Liver (tissue), 9 donors: ENCODE data around the gene NLRP6. TPM values are rescaled to one million over a fixed set of nuclear protein-coding genes. Genes with fewer than 3 reads are reported as not detected.

Experiments used
- DNase-seq: peaks from one replicate; pipeline ENCODE4 v3.0.0-alpha.2; 2017; ENCODE audit warnings: low spot score
- H3K27ac ChIP-seq, 2 donors: one replicate each; pipeline ENCODE4 v1.7.0; 2013; ENCODE audit warnings: inconsistent platforms in 2 of 2, low read length in 2 of 2, control low read depth in 1 of 2, low read depth in 1 of 2, mild to moderate bottlenecking in 1 of 2
- H3K27me3 ChIP-seq, 4 donors: one replicate each; pipeline versions ENCODE4 v1.6.1 to v1.7.0; 2013; ENCODE audit warnings: low read length in 3 of 4, inconsistent platforms in 1 of 4, mild to moderate bottlenecking in 1 of 4, moderate library complexity in 1 of 4; ENCODE audit not compliant: control insufficient read depth in 4 of 4, insufficient read depth in 4 of 4
- H3K36me3 ChIP-seq, 4 donors: one replicate each; pipeline versions ENCODE4 v1.6.1 to v1.7.0; 2013; ENCODE audit warnings: low read length in 3 of 4, mild to moderate bottlenecking in 3 of 4, low read depth in 1 of 4, moderate library complexity in 1 of 4; ENCODE audit not compliant: control insufficient read depth in 4 of 4, insufficient read depth in 3 of 4
- H3K4me1 ChIP-seq, 4 donors: one replicate each; pipeline versions ENCODE4 v1.6.1 to v1.7.0; 2013; ENCODE audit warnings: low read length in 3 of 4, mild to moderate bottlenecking in 3 of 4, moderate library complexity in 1 of 4; ENCODE audit not compliant: control insufficient read depth in 4 of 4, insufficient read depth in 4 of 4
- H3K4me3 ChIP-seq, 3 donors: one replicate each; pipeline versions ENCODE4 v1.6.1 to v1.7.0; 2013; ENCODE audit warnings: low read length in 3 of 3, control low read depth in 1 of 3, low read depth in 1 of 3, mild to moderate bottlenecking in 1 of 3
- H3K9ac ChIP-seq, 2 donors: one replicate each; pipeline ENCODE4 v1.7.0; 2013; ENCODE audit warnings: low read length in 2 of 2, mild to moderate bottlenecking in 2 of 2, moderate library complexity in 2 of 2, control low read depth in 1 of 2, low read depth in 1 of 2
- H3K9me3 ChIP-seq, 4 donors: one replicate each; pipeline versions ENCODE4 v1.6.1 to v1.7.0; 2013; ENCODE audit warnings: low read length in 3 of 4; ENCODE audit not compliant: control insufficient read depth in 4 of 4
- EGR1 ChIP-seq, 2 donors: IDR thresholded peaks; 2 replicates each; pipeline ENCODE4 v1.6.1; 2016 to 2018; ENCODE audit warnings: antibody characterized with exemption in 2 of 2, low read depth in 2 of 2
- FOXA2 ChIP-seq: IDR thresholded peaks from 2 replicates; pipeline ENCODE4 v1.6.1; 2016; ENCODE audit warnings: antibody characterized with exemption
- GABPA ChIP-seq, 2 donors: IDR thresholded peaks in 1 of 2; conservative IDR thresholded peaks in 1 of 2; 2 replicates each; pipeline ENCODE4 v1.6.1; 2016; ENCODE audit warnings: antibody characterized with exemption in 2 of 2, mild to moderate bottlenecking in 1 of 2, moderate library complexity in 1 of 2
- HNF4A ChIP-seq, 2 donors: conservative IDR thresholded peaks; 2 replicates each; pipeline ENCODE4 v1.6.1; 2016; ENCODE audit warnings: antibody characterized with exemption in 2 of 2, mild to moderate bottlenecking in 2 of 2
- HNF4G ChIP-seq: IDR thresholded peaks from 2 replicates; pipeline ENCODE4 v1.6.1; 2016; ENCODE audit warnings: antibody characterized with exemption
- JUND ChIP-seq, 2 donors: IDR thresholded peaks; 2 replicates each; pipeline ENCODE4 v1.6.1; 2016; ENCODE audit warnings: antibody characterized with exemption in 2 of 2
- NR2F2 ChIP-seq: IDR thresholded peaks from 2 replicates; pipeline ENCODE4 v1.6.1; 2016; ENCODE audit warnings: antibody characterized with exemption
- RAD21 ChIP-seq, 2 donors: IDR thresholded peaks; 2 replicates each; pipeline ENCODE4 v1.6.1; 2016; ENCODE audit warnings: antibody characterized with exemption in 2 of 2, mild to moderate bottlenecking in 2 of 2
- RXRA ChIP-seq, 2 donors: IDR thresholded peaks; 2 replicates each; pipeline ENCODE4 v1.6.1; 2017 to 2018; ENCODE audit warnings: antibody characterized with exemption in 2 of 2, mild to moderate bottlenecking in 1 of 2
- SP1 ChIP-seq: IDR thresholded peaks from 2 replicates; pipeline ENCODE4 v1.6.1; 2018; ENCODE audit warnings: antibody characterized with exemption, mild to moderate bottlenecking
- TAF1 ChIP-seq: conservative IDR thresholded peaks from 2 replicates; pipeline ENCODE4 v1.6.1; 2016; ENCODE audit warnings: antibody characterized with exemption, mild to moderate bottlenecking
- WGBS: extraction: QIAGEN DNeasy Blood & Tissue Kit; methylation state at CpG from one replicate; pipeline ENCODE4 v1.1.7; 2013; 5-methylcytosine and 5-hydroxymethylcytosine counted together
- polyA plus RNA-seq, 2 donors: library from polyadenylated mRNA; stranded (reverse) in 1 of 2; unstranded in 1 of 2; fragments of 200-250 nt in 1 of 2; fragments of >200 nt in 1 of 2; fragmentation: Nextera tagmentation in 1 of 2; extraction: Ambion mirVana in 1 of 2; gene quantifications; one replicate each; pipeline versions ENCODE4 v1.2.1 to v1.2.3, GENCODE V29; 2013 to 2015
- total RNA-seq, 2 donors: library from RNA; depleted of rRNA; stranded (reverse); fragments of >200 nt; gene quantifications; one replicate each; pipeline ENCODE4 v1.2.3, GENCODE V29; 2014
- TF ChIP-seq, protein P1 (sequence below): fragments of 150-350 bp; IDR thresholded peaks from 2 replicates; pipeline ENCODE4 v1.5.1; 2017; ENCODE audit warnings: improper control_type of control experiment, low read depth, low read length; ENCODE audit not compliant: missing input control
- TF ChIP-seq, protein P2 (sequence below): IDR thresholded peaks from 2 replicates; pipeline ENCODE4 v1.6.1; 2016; ENCODE audit warnings: antibody characterized with exemption, mild to moderate bottlenecking
- TF ChIP-seq, protein P3 (sequence below): IDR thresholded peaks from 2 replicates; pipeline ENCODE4 v1.6.1; 2016; ENCODE audit warnings: antibody characterized with exemption
- TF ChIP-seq, protein P4 (sequence below): IDR thresholded peaks from 2 replicates; pipeline ENCODE4 v1.6.1; 2016; ENCODE audit warnings: antibody characterized with exemption
- TF ChIP-seq, protein P5 (sequence below): IDR thresholded peaks from 2 replicates; pipeline ENCODE4 v1.6.1; 2016; ENCODE audit warnings: antibody characterized with exemption
- donor health status: healthy.
- donor health status: healthy.
- donor health status: healthy.
- donor health status: healthy.
- donor health status: healthy.

The NLRP6 gene
- total and polyA plus RNA-seq, 4 donors: 0.05 to 5.7 (median 0.97) TPM

DNA sequence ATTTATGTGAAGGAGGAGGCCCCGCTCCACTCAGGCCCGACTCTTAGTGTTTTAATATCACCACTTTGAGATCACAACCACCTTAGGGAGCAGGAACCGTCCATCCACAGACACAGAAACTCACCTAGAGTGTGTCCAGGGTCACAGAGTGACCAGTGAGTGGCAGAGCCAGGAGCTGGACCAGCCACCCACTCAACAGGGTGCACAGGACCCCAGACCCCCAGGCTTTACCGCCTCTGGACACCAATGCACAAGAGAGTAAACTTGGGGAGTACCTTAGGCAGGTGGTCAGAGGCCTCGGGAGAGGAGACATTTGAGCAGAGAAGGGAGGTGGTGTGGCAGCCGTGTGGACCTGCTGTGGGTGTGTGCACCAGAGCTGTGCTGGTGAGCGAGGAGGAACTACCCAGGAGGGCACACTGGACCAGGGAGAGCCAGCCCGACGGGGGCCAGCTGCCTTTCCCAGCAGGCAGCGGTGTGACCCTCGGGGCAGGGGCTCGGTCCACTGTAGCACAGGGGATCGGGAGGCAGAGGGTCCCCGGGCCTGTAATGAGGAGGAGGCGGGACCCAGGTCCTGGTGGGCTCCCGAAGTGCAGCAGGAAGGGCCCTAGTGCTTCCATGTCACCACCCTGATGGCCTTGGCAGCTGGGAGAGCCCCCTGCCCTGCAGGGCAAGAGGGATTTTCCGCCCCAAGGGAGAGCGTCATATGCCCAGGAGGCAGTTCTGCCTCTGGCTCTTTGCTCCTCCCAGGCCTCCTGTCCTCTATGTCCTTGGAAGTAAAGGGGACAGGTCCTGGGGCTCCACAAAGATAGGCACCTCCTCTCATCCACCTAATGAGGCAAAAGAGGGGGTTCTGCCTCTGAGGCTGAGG, 7.5 kb upstream of the NLRP6 start (continued):
- TF ChIP-seq, protein P1, sequence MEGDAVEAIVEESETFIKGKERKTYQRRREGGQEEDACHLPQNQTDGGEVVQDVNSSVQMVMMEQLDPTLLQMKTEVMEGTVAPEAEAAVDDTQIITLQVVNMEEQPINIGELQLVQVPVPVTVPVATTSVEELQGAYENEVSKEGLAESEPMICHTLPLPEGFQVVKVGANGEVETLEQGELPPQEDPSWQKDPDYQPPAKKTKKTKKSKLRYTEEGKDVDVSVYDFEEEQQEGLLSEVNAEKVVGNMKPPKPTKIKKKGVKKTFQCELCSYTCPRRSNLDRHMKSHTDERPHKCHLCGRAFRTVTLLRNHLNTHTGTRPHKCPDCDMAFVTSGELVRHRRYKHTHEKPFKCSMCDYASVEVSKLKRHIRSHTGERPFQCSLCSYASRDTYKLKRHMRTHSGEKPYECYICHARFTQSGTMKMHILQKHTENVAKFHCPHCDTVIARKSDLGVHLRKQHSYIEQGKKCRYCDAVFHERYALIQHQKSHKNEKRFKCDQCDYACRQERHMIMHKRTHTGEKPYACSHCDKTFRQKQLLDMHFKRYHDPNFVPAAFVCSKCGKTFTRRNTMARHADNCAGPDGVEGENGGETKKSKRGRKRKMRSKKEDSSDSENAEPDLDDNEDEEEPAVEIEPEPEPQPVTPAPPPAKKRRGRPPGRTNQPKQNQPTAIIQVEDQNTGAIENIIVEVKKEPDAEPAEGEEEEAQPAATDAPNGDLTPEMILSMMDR: no peak
- TF ChIP-seq NR2F2: no peak
- no peak for TF ChIP-seq TAF1
- TF ChIP-seq HNF4G: no peak

DNA sequence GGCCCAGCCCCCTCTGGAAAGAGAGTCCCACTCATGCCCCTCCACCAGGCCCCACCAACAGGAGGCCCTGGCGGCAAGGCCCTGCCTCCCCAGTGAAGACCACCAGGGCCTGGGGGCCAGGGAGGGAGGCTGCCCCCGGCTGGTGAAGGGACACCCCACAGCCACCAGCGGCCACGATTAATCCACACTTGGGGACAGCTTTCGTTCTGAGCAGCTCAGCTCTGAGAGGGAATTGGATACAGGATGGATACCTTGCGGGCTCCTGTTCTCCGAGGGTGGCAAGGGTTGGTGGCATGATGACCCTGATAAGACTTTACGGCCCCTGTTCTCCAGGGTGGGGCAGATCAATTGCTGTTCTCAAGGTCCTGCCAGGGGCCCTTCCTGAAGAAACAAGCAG, 6.9 kb upstream of the NLRP6 start:
- Histone ChIP-seq H3K9me3 (no peaks in the 10 kb centered on the region), H3K4me1 (peaks cover 0 to 3% (median 0%) of the 10 kb centered on the region in 4 donors), H3K9ac (no peak overlapping the region), H3K27ac (no peak overlapping the region), H3K4me3 (no peak overlapping the region), H3K27me3 (no peaks in the 10 kb centered on the region), H3K36me3 (no peaks in the 10 kb centered on the region)
- 69% methylated on average over 8 of the region's 8 CpGs for WGBS
- peak; percentile 25 for DNase-seq
- TF ChIP-seq, protein P2, sequence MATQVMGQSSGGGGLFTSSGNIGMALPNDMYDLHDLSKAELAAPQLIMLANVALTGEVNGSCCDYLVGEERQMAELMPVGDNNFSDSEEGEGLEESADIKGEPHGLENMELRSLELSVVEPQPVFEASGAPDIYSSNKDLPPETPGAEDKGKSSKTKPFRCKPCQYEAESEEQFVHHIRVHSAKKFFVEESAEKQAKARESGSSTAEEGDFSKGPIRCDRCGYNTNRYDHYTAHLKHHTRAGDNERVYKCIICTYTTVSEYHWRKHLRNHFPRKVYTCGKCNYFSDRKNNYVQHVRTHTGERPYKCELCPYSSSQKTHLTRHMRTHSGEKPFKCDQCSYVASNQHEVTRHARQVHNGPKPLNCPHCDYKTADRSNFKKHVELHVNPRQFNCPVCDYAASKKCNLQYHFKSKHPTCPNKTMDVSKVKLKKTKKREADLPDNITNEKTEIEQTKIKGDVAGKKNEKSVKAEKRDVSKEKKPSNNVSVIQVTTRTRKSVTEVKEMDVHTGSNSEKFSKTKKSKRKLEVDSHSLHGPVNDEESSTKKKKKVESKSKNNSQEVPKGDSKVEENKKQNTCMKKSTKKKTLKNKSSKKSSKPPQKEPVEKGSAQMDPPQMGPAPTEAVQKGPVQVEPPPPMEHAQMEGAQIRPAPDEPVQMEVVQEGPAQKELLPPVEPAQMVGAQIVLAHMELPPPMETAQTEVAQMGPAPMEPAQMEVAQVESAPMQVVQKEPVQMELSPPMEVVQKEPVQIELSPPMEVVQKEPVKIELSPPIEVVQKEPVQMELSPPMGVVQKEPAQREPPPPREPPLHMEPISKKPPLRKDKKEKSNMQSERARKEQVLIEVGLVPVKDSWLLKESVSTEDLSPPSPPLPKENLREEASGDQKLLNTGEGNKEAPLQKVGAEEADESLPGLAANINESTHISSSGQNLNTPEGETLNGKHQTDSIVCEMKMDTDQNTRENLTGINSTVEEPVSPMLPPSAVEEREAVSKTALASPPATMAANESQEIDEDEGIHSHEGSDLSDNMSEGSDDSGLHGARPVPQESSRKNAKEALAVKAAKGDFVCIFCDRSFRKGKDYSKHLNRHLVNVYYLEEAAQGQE: no peak
- TF ChIP-seq TAF1: no peak
- no peak for TF ChIP-seq NR2F2
- TF ChIP-seq FOXA2: no peak
- TF ChIP-seq, protein P3, sequence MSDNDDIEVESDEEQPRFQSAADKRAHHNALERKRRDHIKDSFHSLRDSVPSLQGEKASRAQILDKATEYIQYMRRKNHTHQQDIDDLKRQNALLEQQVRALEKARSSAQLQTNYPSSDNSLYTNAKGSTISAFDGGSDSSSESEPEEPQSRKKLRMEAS: no peak
- no peak for TF ChIP-seq HNF4A (conservative IDR thresholded peaks at IDR 0.05)
- no peak for TF ChIP-seq HNF4G

DNA sequence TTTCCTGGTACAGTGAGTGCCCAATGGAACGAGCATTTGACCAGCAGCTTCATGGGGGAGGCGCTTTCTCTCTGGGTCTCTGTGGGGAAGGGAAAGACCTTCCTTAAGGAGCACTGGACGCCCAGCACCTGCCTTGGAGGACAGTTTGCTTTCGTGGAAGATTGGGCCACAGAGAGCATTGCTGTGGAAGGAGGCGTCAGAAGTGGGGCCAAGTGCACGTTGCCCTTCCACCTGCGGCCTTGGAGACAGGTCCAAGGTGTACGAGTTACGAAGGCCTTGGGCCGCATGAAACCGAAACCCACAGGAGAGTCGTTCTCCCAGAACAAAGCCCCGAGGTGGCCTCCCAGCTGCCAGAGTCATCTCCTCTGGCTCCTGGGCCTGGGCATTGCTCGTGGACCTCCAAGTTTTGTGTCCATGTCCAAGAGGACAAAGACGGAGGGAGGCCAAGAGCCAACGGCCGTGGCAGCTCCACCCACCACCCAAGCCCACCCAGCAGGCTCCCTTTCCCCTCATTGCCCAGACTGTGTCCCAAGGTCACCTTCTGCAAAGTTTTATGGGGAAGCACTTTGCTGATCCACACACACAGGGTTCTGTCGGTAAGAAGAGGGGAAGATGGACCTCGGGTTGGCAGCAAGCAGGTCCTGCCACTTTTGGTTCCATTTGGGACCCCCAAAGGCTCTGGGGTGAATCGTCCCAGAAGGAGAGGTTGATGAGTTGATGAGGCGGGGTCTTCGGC, 5.8 kb upstream of the NLRP6 start:
- WGBS: 87% methylated on average over 22 of the region's 22 CpGs
- Histone ChIP-seq H3K9me3 (no peaks in the 10 kb centered on the region), H3K9ac (no peak overlapping the region), H3K27ac (no peak overlapping the region), H3K36me3 (no peaks in the 10 kb centered on the region), H3K27me3 (no peaks in the 10 kb centered on the region), H3K4me1 (peaks cover 0 to 3% (median 0%) of the 10 kb centered on the region in 4 donors), H3K4me3 (no peak overlapping the region)
- DNase-seq: peak; percentile 24
- TF ChIP-seq, protein P1: no peak
- TF ChIP-seq JUND (IDR thresholded peaks at IDR 0.05): no peak
- TF ChIP-seq SP1: no peak
- no peak for TF ChIP-seq HNF4A (conservative IDR thresholded peaks at IDR 0.05)
- no peak for TF ChIP-seq TAF1
- TF ChIP-seq, protein P4, sequence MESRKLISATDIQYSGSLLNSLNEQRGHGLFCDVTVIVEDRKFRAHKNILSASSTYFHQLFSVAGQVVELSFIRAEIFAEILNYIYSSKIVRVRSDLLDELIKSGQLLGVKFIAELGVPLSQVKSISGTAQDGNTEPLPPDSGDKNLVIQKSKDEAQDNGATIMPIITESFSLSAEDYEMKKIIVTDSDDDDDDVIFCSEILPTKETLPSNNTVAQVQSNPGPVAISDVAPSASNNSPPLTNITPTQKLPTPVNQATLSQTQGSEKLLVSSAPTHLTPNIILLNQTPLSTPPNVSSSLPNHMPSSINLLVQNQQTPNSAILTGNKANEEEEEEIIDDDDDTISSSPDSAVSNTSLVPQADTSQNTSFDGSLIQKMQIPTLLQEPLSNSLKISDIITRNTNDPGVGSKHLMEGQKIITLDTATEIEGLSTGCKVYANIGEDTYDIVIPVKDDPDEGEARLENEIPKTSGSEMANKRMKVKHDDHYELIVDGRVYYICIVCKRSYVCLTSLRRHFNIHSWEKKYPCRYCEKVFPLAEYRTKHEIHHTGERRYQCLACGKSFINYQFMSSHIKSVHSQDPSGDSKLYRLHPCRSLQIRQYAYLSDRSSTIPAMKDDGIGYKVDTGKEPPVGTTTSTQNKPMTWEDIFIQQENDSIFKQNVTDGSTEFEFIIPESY: no peak
- no peak for TF ChIP-seq RAD21 (IDR thresholded peaks at IDR 0.05)
- TF ChIP-seq, protein P5, sequence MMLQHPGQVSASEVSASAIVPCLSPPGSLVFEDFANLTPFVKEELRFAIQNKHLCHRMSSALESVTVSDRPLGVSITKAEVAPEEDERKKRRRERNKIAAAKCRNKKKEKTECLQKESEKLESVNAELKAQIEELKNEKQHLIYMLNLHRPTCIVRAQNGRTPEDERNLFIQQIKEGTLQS: no peak
- no peak for TF ChIP-seq GABPA (IDR thresholded peaks at IDR 0.05 in 1 of 2, conservative IDR thresholded peaks at IDR 0.05 in 1 of 2)
- no peak for TF ChIP-seq HNF4G
- TF ChIP-seq, protein P3: no peak
- no peak for TF ChIP-seq RXRA (IDR thresholded peaks at IDR 0.05)
- TF ChIP-seq EGR1 (IDR thresholded peaks at IDR 0.05; ENCODE audit: low read depth in 2 of 2): no peak
- TF ChIP-seq FOXA2: no peak
